CD14-positive monocyte (primary cell): ENCODE results near the gene LRRC75B. TPM values are rescaled to one million over a fixed set of nuclear protein-coding genes. Genes with fewer than 3 reads are reported as not detected.
"Not testable (repeated sequence)": the region's sequence is repeated elsewhere in the genome, so short reads cannot be mapped to it uniquely, and the experiment has no call there.

ENCODE experiments used
- DNase-seq, 3 donors: peaks; one replicate each; pipeline ENCODE4 v3.0.0-alpha.2; 2011 to 2022
- H2AFZ ChIP-seq: 2 replicates; pipeline ENCODE4 v1.6.0; 2012; ENCODE audit warnings: mild to moderate bottlenecking, low read depth, low read length, inconsistent platforms; ENCODE audit not compliant: insufficient read depth, poor library complexity, severe bottlenecking
- H3K27ac ChIP-seq, 2 donors: 1 replicate in 1 of 2; 2 replicates in 1 of 2; pipeline ENCODE4 v1.5.1; 2012 to 2013; ENCODE audit warnings: low read length in 2 of 2, control low read depth in 1 of 2, inconsistent platforms in 1 of 2, low read depth in 1 of 2, mild to moderate bottlenecking in 1 of 2
- H3K27me3 ChIP-seq, 2 donors: one replicate each; pipeline versions ENCODE4 v1.6.0 to v1.6.1; 2011 to 2013; ENCODE audit warnings: low read length in 2 of 2; ENCODE audit not compliant: control insufficient read depth in 2 of 2, insufficient read depth in 2 of 2
- H3K36me3 ChIP-seq, 2 donors: replicated peaks in 1 of 2; 1 replicate in 1 of 2; 2 replicates in 1 of 2; pipeline versions ENCODE4 v1.5.1 to v1.6.1; 2012 to 2013; ENCODE audit warnings: low read length in 2 of 2, control low read depth in 1 of 2, inconsistent platforms in 1 of 2, mild to moderate bottlenecking in 1 of 2; ENCODE audit not compliant: insufficient read depth in 2 of 2, control insufficient read depth in 1 of 2
- H3K4me1 ChIP-seq, 2 donors: 1 replicate in 1 of 2; 2 replicates in 1 of 2; pipeline versions ENCODE4 v1.5.1 to v1.6.1; 2012 to 2013; ENCODE audit warnings: low read length in 2 of 2, control low read depth in 1 of 2, inconsistent platforms in 1 of 2, mild to moderate bottlenecking in 1 of 2, moderate library complexity in 1 of 2; ENCODE audit not compliant: insufficient read depth in 2 of 2, control insufficient read depth in 1 of 2
- H3K4me2 ChIP-seq: replicated peaks from 2 replicates; pipeline ENCODE3; 2012; ENCODE audit warnings: low read length, moderate library complexity, mild to moderate bottlenecking; ENCODE audit not compliant: poor library complexity, severe bottlenecking; ENCODE audit errors: extremely low read depth
- H3K4me3 ChIP-seq, 3 experiments: fragments of 200-600 bp in 1 of 3; sonication (generic) in 1 of 3; replicated peaks in 1 of 3; 1 replicate in 2 of 3; 2 replicates in 1 of 3; pipeline ENCODE4 v1.5.1; 2011 to 2013; ENCODE audit warnings: low read length in 3 of 3, mild to moderate bottlenecking in 3 of 3, control low read depth in 2 of 3, low read depth in 2 of 3, inconsistent platforms in 1 of 3, moderate library complexity in 1 of 3
- H3K79me2 ChIP-seq: 2 replicates; pipeline ENCODE4 v1.6.0; 2012; ENCODE audit warnings: mild to moderate bottlenecking, control low read depth, inconsistent platforms, low read length, moderate library complexity; ENCODE audit not compliant: insufficient read depth
- H3K9ac ChIP-seq: 2 replicates; pipeline ENCODE4 v1.6.0; 2017; ENCODE audit warnings: low read length, mild to moderate bottlenecking; ENCODE audit not compliant: insufficient read depth, poor library complexity, severe bottlenecking
- H3K9me3 ChIP-seq, 2 donors: replicated peaks in 1 of 2; 1 replicate in 1 of 2; 2 replicates in 1 of 2; pipeline versions ENCODE4 v1.5.1 to v1.6.1; 2012 to 2013; ENCODE audit warnings: low read length in 2 of 2, control low read depth in 1 of 2; ENCODE audit not compliant: control insufficient read depth in 1 of 2, insufficient read depth in 1 of 2
- H4K20me1 ChIP-seq: 2 replicates; pipeline ENCODE4 v1.6.0; 2012; ENCODE audit warnings: mild to moderate bottlenecking, low read length, control low read depth, moderate library complexity; ENCODE audit not compliant: insufficient read depth
- H3K27ac Mint-ChIP-seq, 7 donors: one replicate each; pipeline ENCODE4 v1.8.0; 2020; ENCODE audit warnings: mild to moderate bottlenecking in 7 of 7, mixed read lengths in 7 of 7, moderate library complexity in 6 of 7, inconsistent platforms in 2 of 7
- H3K27me3 Mint-ChIP-seq, 3 donors: one replicate each; pipeline ENCODE4 v1.8.0; 2021 to 2022; ENCODE audit warnings: low read depth in 3 of 3, mild to moderate bottlenecking in 3 of 3, mixed read lengths in 3 of 3, moderate library complexity in 3 of 3, inconsistent platforms in 1 of 3
- H3K36me3 Mint-ChIP-seq, 2 donors: one replicate each; pipeline ENCODE4 v1.8.0; 2020; ENCODE audit warnings: mixed read lengths in 2 of 2, inconsistent platforms in 1 of 2, mild to moderate bottlenecking in 1 of 2
- H3K4me1 Mint-ChIP-seq: one replicate; pipeline ENCODE4 v1.8.0; 2020; ENCODE audit warnings: mild to moderate bottlenecking, mixed read lengths
- H3K4me3 Mint-ChIP-seq, 2 donors: one replicate each; pipeline ENCODE4 v1.8.0; 2020; ENCODE audit warnings: mild to moderate bottlenecking in 2 of 2, mixed read lengths in 2 of 2, moderate library complexity in 1 of 2
- H3K9me3 Mint-ChIP-seq, 7 donors: one replicate each; pipeline ENCODE4 v1.8.0; 2020 to 2022; ENCODE audit warnings: mixed read lengths in 7 of 7, mild to moderate bottlenecking in 6 of 7, moderate library complexity in 6 of 7, inconsistent platforms in 2 of 7
- WGBS: methylation state at CpG from one replicate; pipeline ENCODE4 v1.1.5; 2013; ENCODE audit warnings: missing lambda C conversion rate; ENCODE audit not compliant: insufficient coverage; 5-methylcytosine and 5-hydroxymethylcytosine counted together
- intact Hi-C, 2 donors: fragments of 100-400 bp; cut with micrococcal nuclease; formaldehyde crosslinking; loops; one replicate each; pipeline versions ENCODE4 v1.15.0 to v1.15.1; 2023
- polyA minus RNA-seq: library from RNA; depleted of rRNA, polyadenylated mRNA; stranded (reverse); fragments of >200 nt; gene quantifications from 2 replicates; pipeline ENCODE4 v1.2.3, GENCODE V29; 2012
- polyA plus RNA-seq, 3 donors: library from polyadenylated mRNA; depleted of rRNA in 1 of 3; unstranded in 2 of 3; stranded (reverse) in 1 of 3; fragments of 300-500 nt in 2 of 3; fragments of >200 nt in 1 of 3; fragmentation: Illumina TruSeq in 2 of 3; gene quantifications; 1 replicate in 2 of 3; 2 replicates in 1 of 3; pipeline ENCODE4 v1.2.3, GENCODE V29; 2012 to 2021
- total RNA-seq, 12 experiments: library from RNA in 1 of 12; stranded (reverse) in 1 of 12; fragments of 120-200 nt in 1 of 12; gene quantifications; one replicate each; pipeline ENCODE4 v1.2.4 and lab custom pipeline; 2013 to 2026; ENCODE audit warnings: mixed read lengths in 6 of 12, inconsistent platforms in 1 of 12
- TF ChIP-seq, protein P1 (sequence below): fragments of 200-600 bp; IDR thresholded peaks from one replicate; pipeline ENCODE4 v1.8.0; 2022; ENCODE audit warnings: antibody characterized with exemption, mild to moderate bottlenecking

The LRRC75B gene, protein sequence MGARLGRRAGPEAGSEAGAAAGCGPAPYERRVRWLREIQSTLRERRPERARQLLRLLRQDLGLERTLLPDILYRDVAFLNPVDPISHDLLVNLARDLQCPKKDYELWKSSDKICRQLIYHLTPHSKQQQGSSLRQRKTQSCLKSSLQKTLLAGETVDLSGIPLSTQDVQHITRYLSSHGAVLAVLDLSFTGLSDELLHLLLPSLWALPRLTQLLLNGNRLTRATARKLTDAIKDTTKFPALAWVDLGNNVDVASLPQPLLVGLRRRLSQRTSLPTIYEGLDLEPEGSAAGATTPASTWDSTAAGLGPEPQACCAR
- total RNA-seq (2013), result 1.7 TPM
- polyA plus RNA-seq, result 1 to 10 TPM in 1 of 3 donors, under 1 TPM in 2; 0.20 to 5.2 (median 0.53) TPM
- 0.32 and 0.97 TPM in 2 replicates for polyA minus RNA-seq
- total RNA-seq (lab: John Stamatoyannopoulos, UW), result 0.84 to 3.0 (median 1.7) reads per million in 11 experiments

DNA sequence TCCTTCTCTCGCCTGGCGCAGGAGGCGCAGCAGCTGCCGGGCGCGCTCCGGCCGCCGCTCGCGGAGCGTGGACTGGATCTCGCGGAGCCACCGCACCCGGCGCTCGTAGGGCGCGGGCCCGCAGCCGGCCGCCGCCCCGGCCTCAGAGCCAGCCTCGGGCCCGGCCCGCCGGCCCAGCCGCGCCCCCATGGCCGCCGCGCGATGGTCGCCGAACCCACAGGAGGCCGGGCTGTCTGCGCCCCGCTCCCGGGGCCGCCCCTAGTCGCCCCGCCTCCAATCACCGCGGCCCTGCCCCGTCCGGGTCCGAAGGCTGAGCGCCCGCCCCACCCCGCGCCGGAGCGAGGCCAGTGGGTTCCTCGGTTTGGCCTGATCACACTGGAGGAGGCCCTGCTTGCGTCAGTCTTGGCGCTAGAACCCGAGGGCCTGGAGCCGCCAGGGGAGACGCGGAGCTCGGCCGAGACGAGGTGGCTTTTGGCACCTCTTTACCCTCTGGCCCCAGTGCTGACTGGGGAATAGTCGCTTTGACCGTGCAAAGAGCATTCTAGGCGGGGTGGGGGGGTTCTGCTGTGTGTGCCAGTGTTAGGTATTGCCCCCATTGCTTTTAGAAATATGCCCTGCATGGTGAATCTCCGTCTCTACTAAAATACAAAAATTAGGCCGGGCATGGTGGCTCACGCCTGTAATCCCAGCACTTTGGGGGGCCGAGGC lies at the start of gene LRRC75B:
Gene LRRC75B, minus strand, starts transcription at position 223 of the 708 bp plus-strand sequence. Its CDS starts 34 bp downstream, at position 189.
- no peaks in the 10 kb centered on the region for H3K9me3 ChIP-seq
- Mint-ChIP-seq H3K36me3 (no peaks in the 10 kb centered on the region), H3K27me3 (peaks cover 0 to 9% (median 2%) of the 10 kb centered on the region in 3 donors), H3K4me1 (peaks cover 9% of the 10 kb centered on the region), H3K27ac (peak within 1 kb of the TSS in 6 of 7 donors; percentile 13 to 88 (median 67)), H3K9me3 (no peaks in the 10 kb centered on the region), H3K4me3 (peak within 1 kb of the TSS; percentile 88 to 91)
- no peaks in the 10 kb centered on the region for H3K27me3 ChIP-seq
- peak within 1 kb of the TSS; percentile 80 for H3K9ac ChIP-seq
- peak within 1 kb of the TSS; percentile 42 to 77 (median 42) for H3K4me3 ChIP-seq
- H3K27ac ChIP-seq, result peak within 1 kb of the TSS in 1 of 2 donors; percentile 36
- peak within 1 kb of the TSS; percentile 85 for H2AFZ ChIP-seq
- 6% methylated on average over 69 of the region's 72 CpGs for WGBS
- no peaks in the 10 kb centered on the region for H3K36me3 ChIP-seq
- no peaks in the 10 kb centered on the region for H4K20me1 ChIP-seq
- intact Hi-C loops, result no loop called here
- TF ChIP-seq, protein P1, sequence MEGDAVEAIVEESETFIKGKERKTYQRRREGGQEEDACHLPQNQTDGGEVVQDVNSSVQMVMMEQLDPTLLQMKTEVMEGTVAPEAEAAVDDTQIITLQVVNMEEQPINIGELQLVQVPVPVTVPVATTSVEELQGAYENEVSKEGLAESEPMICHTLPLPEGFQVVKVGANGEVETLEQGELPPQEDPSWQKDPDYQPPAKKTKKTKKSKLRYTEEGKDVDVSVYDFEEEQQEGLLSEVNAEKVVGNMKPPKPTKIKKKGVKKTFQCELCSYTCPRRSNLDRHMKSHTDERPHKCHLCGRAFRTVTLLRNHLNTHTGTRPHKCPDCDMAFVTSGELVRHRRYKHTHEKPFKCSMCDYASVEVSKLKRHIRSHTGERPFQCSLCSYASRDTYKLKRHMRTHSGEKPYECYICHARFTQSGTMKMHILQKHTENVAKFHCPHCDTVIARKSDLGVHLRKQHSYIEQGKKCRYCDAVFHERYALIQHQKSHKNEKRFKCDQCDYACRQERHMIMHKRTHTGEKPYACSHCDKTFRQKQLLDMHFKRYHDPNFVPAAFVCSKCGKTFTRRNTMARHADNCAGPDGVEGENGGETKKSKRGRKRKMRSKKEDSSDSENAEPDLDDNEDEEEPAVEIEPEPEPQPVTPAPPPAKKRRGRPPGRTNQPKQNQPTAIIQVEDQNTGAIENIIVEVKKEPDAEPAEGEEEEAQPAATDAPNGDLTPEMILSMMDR, result no peak
- H3K4me1 ChIP-seq, result peaks cover 8 to 15% of the 10 kb centered on the region in 2 donors
- peak within 1 kb of the TSS; percentile 84 for H3K4me2 ChIP-seq
- peak; percentile 47 to 57 (median 47) for DNase-seq
- H3K79me2 ChIP-seq, result no peaks in the 10 kb centered on the region

DNA sequence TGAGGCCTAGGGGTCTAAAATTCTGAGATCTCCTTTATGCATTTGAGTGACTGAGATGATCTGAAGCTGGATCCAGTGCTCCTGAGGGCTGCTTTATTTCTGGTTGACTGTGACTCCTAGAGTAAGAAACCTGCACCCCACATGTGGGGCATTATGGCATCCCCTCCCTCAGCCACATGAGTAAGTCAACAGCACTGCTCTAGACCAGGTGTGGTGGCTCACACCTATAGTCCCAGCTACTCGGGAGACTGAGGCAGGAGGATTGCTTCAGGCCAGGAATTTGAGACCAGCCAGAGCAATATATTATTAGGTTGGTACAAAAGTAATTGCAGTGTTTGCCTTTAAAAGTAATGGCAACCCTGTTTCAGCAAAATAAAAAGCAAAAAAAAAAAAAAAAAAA lies 49.4 kb upstream of the LRRC75B start:
- H3K4me1 Mint-ChIP-seq, H3K36me3 ChIP-seq, H3K36me3 Mint-ChIP-seq, H3K27me3 Mint-ChIP-seq, intact Hi-C loops, H3K79me2 ChIP-seq, H3K27ac ChIP-seq, H3K9me3 ChIP-seq, H2AFZ ChIP-seq, H3K27ac Mint-ChIP-seq, H3K27me3 ChIP-seq, H4K20me1 ChIP-seq, DNase-seq, H3K4me3 Mint-ChIP-seq, H3K4me3 ChIP-seq, H3K9ac ChIP-seq, H3K4me1 ChIP-seq, H3K4me2 ChIP-seq: not testable (repeated sequence)
- peaks cover 0 to 13% (median 2%) of the 10 kb centered on the region in 7 donors for H3K9me3 Mint-ChIP-seq
- WGBS, result no CpG with 5 or more reads among the region's 1 CpG

DNA sequence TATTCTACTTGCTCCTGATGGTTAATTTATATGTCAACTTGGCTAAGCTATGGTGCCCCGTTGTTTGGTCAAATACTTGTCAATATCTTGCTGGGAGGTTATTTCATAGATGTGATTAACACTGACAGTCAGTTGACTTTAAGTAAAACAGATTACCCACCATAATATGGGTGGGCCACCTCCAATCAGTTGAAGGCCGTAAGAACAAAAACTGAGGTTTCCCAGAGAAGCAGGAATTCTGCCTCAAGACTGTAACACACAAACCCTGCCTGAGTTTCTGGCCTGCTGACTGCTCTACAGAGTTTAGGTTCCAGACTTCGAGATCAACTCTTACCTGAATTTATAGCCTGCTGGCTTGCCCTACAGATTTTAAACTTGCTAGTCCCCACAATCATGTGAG lies 43.6 kb upstream of the LRRC75B start:
- H3K9ac ChIP-seq, H3K27me3 Mint-ChIP-seq, H3K36me3 Mint-ChIP-seq, H3K27me3 ChIP-seq, H2AFZ ChIP-seq, H3K27ac Mint-ChIP-seq, H3K79me2 ChIP-seq, H3K4me1 ChIP-seq, H3K36me3 ChIP-seq, H3K9me3 ChIP-seq, intact Hi-C loops, DNase-seq, H3K27ac ChIP-seq, H3K4me3 Mint-ChIP-seq, H4K20me1 ChIP-seq, H3K4me3 ChIP-seq, H3K4me2 ChIP-seq: not testable (repeated sequence)
- Mint-ChIP-seq H3K9me3 (peaks cover 0 to 13% (median 2%) of the 10 kb centered on the region in 7 donors), H3K4me1 (peaks cover 20% of the 10 kb centered on the region)
- WGBS, result 86% methylated on average over 1 of the region's 3 CpGs
